HS-5 (cell line): ENCODE results near the gene RAB36.

Experiments
- DNase-seq: peaks from one replicate; pipeline ENCODE4 v3.0.0-alpha.2; 2012; ENCODE audit warnings: low read depth

Gene RAB36

DNA sequence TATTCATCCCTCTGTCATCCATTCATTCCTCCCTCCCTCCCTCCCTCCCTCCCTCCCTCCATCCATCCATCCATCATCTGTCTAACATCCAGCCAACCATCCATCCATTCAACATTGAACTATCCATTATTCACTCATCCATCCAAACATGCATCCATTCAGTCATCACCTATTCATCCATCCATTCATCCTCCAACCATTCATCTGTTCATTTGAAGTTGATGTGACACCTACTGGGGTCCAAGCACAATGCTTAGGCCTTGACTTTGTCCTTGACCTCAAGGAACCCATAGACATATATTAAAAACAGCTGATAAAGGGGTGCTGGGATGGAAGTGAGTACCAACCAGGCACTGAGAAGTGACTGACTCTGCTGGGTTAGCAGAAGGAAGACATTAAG is 61.6 kb downstream of the RAB36 start:
- no peak for DNase-seq

DNA sequence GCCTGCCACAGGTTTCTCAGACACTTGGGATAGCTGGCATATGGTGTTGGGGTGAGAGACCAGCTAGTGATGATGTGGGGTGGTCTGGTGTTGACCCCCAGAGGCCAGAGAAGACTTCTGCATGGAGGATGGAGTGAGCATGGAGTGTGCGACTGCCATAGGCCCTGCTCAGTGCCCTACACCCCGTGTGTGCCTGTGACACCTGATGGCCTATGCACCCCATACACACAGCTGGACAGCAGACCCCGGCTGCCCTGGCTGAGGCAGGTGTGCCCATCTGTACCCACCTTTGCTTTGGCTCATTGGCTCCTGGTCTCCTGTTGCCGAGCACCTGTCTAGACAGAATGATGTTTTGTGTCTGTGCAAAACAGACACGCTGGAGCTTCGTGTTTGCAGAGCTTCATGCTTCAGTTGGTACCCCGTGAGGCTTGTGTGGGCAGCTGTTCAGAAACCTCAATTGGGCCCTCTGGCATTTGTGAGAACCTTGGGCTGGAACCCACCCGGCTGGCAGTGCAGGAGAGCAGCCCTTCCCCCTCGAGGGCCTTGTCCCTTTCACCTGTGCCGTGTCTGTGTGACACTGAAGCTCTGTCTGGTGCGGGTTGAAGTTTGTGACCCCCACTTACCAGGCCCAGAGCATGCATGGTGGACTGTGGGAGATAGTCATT is 62.6 kb downstream of the RAB36 start:
- DNase-seq, result no peak

DNA sequence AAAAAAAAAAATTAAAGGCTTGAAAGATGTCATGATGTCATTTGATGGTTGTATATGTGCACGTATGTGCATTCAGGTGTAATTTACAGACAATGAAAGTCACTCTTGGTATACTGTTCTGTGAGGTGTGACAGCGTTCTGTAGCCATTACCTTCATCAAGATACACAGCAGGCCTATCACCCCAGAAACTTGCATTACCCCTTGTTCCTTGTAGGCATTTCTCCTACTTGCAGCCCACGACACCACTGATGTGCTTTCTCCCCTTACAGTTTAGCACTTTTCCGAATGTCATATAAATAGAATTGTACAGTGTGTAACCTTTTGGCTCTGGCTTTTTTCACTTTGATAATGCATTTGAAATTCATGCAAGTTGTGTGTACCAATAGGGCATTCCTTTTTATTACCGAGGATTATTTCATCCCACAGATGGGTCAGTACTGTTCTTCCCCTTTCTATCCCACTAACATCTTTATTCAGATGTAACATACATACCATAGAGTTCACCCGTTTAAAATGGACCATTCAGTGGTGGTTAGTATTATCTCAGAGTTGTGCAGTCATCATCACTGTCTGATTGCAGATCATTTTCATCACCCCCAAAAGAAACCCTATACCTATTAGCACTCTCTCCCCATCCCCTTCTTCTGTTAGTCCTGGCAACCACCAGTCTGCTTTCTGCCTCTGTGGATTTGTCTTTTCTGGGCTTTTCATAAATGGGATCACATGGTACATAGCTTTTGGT is 65.3 kb downstream of the RAB36 start:
- no peak for DNase-seq

DNA sequence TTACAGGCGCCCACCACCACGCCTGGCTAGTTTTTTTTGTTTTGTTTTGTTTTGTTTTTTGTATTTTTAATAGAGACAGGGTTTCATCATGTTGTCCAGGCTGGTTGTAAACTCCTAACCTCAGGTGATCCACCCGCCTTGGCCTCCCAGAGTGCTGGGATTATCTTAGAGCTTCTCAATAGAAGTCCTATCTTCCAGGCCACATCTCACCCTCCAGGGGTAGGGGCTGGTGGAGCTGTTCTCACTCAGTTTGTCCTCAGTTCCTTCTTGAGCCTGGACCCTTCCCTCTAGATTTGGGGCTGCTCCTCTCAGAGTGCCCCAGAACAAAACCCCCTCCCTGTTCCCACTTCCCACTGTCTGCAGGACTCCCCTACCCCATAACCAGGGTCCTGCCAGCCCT is 66.3 kb downstream of the RAB36 start:
- DNase-seq, result no peak

DNA sequence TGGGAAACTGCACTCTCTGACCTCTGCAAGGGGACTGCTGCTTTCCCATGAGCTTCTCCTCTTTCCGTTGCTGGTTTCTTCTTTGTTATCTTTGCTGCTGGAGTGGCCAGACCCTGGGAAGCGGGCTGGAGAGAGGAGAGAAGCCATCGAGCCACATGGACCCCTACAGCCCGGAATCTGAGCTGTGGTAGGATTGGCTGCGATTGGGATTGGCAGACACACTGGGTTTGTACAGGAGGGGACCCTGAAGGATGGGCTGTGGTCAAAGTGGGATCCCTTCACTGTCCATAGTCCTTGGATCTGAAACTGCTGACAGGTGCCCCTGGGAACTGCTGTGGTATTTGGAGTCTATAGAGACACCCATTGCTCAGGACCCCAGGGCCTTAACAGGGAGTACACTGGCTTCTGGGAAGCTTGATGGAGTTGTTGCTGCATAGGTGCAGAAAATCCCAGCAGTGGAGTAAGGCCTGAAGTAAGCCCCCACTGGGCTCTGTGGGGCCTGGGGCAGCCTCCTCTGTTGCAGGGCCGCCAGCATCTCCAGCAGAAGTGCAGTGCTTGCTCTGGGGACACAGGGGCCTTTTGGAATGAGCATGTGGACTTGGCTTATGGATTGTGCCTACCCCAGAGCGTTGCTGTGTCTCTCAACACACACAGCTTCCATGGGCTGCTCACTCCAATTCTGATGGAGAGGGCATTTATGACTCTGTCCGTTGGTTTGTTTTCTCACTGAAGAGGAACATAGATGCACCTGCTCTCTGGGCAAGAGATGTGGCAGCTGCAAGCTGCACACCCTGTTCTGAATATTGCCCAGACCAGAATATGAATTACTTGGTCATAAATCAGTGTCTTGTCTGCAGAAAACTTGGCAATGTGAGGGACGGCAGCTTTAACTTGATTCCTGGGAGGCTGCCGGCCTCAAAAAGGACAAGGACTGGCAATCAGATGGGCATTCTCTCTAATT is 67.1 kb downstream of the RAB36 start:
- DNase-seq, result no peak

DNA sequence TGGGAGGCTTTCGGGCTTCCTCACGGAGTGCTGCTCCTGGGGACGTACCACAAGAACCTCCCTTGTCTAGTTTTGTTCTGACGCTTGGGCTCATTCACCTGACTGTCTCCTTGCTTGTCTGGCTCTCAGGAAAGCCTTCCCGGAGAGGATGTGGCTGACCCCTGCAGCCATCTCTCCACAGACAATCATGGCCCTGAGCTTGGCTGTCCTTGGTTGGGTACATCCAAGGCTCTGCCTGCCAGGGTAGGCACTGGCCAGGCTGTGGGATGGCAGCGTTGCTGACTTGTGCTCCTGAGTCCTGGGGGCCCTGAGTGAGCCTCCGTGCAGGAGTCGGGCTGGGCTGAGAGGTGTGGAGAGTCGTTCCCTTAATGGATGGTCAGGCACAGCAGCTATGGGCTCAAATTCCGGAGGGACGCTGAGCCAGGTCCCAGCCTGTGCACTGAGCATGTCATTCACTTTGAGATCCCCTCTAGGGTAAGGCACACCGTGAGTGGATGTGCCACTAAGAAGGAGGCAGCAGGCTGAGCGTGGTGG is 67.8 kb downstream of the RAB36 start:
- DNase-seq, result no peak

DNA sequence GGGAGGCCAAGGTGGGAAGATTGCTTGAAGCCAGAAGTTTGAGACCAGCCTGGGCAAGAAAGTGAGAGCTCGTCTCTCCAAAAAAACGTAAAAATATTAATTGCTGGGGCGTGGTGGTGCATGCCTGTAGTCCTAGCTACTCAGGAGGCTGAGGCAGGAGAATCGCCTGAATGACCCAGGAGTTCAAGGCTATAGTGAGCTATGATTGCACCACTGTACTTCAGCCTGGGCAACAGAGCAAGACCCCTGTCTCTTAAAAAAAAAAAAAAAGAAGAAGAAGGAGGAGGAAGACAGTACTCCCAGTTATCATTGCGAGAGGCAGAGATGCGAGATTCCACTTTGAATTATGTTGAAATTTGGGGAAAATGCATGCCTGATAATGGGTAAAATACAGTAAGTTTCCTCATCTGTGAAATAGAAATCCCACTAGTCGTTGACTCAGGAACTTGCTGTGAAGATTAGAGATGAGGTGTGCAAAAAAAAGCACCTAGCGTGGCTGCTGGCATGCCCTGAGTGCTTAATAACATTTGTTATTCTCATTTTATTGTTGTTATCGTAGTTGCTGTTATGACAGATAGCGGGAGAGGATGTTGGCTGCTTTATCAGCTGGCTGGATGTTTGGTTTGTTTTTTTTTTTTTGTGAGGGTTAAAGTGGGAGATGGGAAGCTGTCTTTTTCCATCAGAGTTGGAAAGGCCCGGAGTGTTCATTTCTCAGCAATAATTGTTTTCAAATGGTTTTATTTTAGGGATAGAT is 68.5 kb downstream of the RAB36 start:
- no peak for DNase-seq
